Measurements from ENCODE around the gene SCGB2A2.

Gene SCGB2A2

GRCh38 chr11:62266558-62266957 lies 3.4 kb upstream of the SCGB2A2 start:
- Histone ChIP-seq H2AFZ (ENCODE audit: low read length) (no peak overlapping the region), H3K79me2 (ENCODE audit: low read length) (no peaks in the 10 kb centered on the region), H3K4me1 (ENCODE audit: low read length) (no peaks in the 10 kb centered on the region), H3F3A (ENCODE audit: insufficient read depth, low read length) (no peaks in the 10 kb centered on the region), H3K4me2 (ENCODE audit: low read depth, low read length) (no peak overlapping the region), H3K4me3 (ENCODE audit: low read length) (no peak overlapping the region), H3K27me3 (replicated peaks; ENCODE audit: insufficient read depth, low read length) (no peaks in the 10 kb centered on the region), H3K36me3 (replicated peaks; ENCODE audit: insufficient read depth, low read length) (no peaks in the 10 kb centered on the region), H3K9me2 (replicated peaks; ENCODE audit: insufficient read depth, low read length) (no peaks in the 10 kb centered on the region), H3K9ac (ENCODE audit: low read length) (no peak overlapping the region), H3K9me3 (replicated peaks; ENCODE audit: insufficient read depth, low read length) (no peaks in the 10 kb centered on the region), H4K20me1 (ENCODE audit: insufficient read depth, low read length) (no peaks in the 10 kb centered on the region), H3K27ac (ENCODE audit: low read length) (no peak overlapping the region)
- TF ChIP-seq EZH2phosphoT487 (IDR thresholded peaks at IDR 0.05; ENCODE audit: low read length) (no peak), CTCF (IDR thresholded peaks at IDR 0.05; ENCODE audit: low read length) (no peak), EZH2 (optimal IDR thresholded peaks at IDR 0.05; ENCODE audit: low read depth, low read length) (no peak)
- no peak for DNase-seq

- DNase-seq = no peak
- Histone ChIP-seq H4K20me1 (ENCODE audit: insufficient read depth, low read length) (no peaks in the 10 kb centered on the region), H2AFZ (ENCODE audit: low read length) (no peak overlapping the region), H3K9me3 (replicated peaks; ENCODE audit: insufficient read depth, low read length) (no peaks in the 10 kb centered on the region), H3K4me3 (ENCODE audit: low read length) (no peak overlapping the region), H3K9ac (ENCODE audit: low read length) (no peak overlapping the region), H3K36me3 (replicated peaks; ENCODE audit: insufficient read depth, low read length) (no peaks in the 10 kb centered on the region), H3K27me3 (replicated peaks; ENCODE audit: insufficient read depth, low read length) (no peaks in the 10 kb centered on the region), H3F3A (ENCODE audit: insufficient read depth, low read length) (no peaks in the 10 kb centered on the region), H3K4me2 (ENCODE audit: low read depth, low read length) (no peak overlapping the region), H3K4me1 (ENCODE audit: low read length) (no peaks in the 10 kb centered on the region), H3K79me2 (ENCODE audit: low read length) (no peaks in the 10 kb centered on the region), H3K9me2 (replicated peaks; ENCODE audit: insufficient read depth, low read length) (no peaks in the 10 kb centered on the region), H3K27ac (ENCODE audit: low read length) (no peak overlapping the region)
- TF ChIP-seq CTCF (IDR thresholded peaks at IDR 0.05; ENCODE audit: low read length) (no peak), EZH2phosphoT487 (IDR thresholded peaks at IDR 0.05; ENCODE audit: low read length) (no peak), EZH2 (optimal IDR thresholded peaks at IDR 0.05; ENCODE audit: low read depth, low read length) (no peak)
These were observed 2.9 kb upstream of the SCGB2A2 start for GRCh38 chr11:62267050-62267449.

- no peaks in the 10 kb centered on the region for H3K9me3 ChIP-seq (replicated peaks; ENCODE audit: insufficient read depth, low read length)
- no peaks in the 10 kb centered on the region for H3K27me3 ChIP-seq (replicated peaks; ENCODE audit: insufficient read depth, low read length)
- DNase-seq = no peak
- H3K4me3 ChIP-seq (ENCODE audit: low read length) = no peak overlapping the region
- no peak overlapping the region for H3K27ac ChIP-seq (ENCODE audit: low read length)
- H3K79me2 ChIP-seq (ENCODE audit: low read length) = no peaks in the 10 kb centered on the region
- no peaks in the 10 kb centered on the region for H3K4me1 ChIP-seq (ENCODE audit: low read length)
- no peak overlapping the region for H3K4me2 ChIP-seq (ENCODE audit: low read depth, low read length)
- no peak overlapping the region for H3K9ac ChIP-seq (ENCODE audit: low read length)
- H3K9me2 ChIP-seq (replicated peaks; ENCODE audit: insufficient read depth, low read length) = no peaks in the 10 kb centered on the region
- H2AFZ ChIP-seq (ENCODE audit: low read length) = no peak overlapping the region
- no peaks in the 10 kb centered on the region for H3F3A ChIP-seq (ENCODE audit: insufficient read depth, low read length)
- H4K20me1 ChIP-seq (ENCODE audit: insufficient read depth, low read length) = no peaks in the 10 kb centered on the region
- H3K36me3 ChIP-seq (replicated peaks; ENCODE audit: insufficient read depth, low read length) = no peaks in the 10 kb centered on the region
- TF ChIP-seq EZH2phosphoT487 (IDR thresholded peaks at IDR 0.05; ENCODE audit: low read length) = no peak
- no peak for TF ChIP-seq CTCF (IDR thresholded peaks at IDR 0.05; ENCODE audit: low read length)
- TF ChIP-seq EZH2 (optimal IDR thresholded peaks at IDR 0.05; ENCODE audit: low read depth, low read length) = no peak
These were observed 2.4 kb upstream of the SCGB2A2 start for GRCh38 chr11:62267576-62267975.

Measured in MM.1S (cell line).